GM12892 (cell line): ENCODE measurements around the gene MYZAP.

Experiments used
- POLR2A ChIP-seq: IDR thresholded peaks from 2 replicates; pipeline ENCODE4 v1.6.1; 2011; ENCODE audit warnings: low read depth, low read length, control low read depth
- POLR2AphosphoS5 ChIP-seq: IDR thresholded peaks from 2 replicates; pipeline ENCODE4 v1.6.1; 2011; ENCODE audit warnings: low read depth, low read length, control low read depth

- TF ChIP-seq POLR2A: no peak
- TF ChIP-seq POLR2AphosphoS5: no peak
These were observed 6.6 kb downstream of the MYZAP start for GRCh38 chr15:57598346-57598745.
